IMR-90 (cell line): Measurements from ENCODE around the gene LRRC4C. TPM values are rescaled to one million over a fixed set of nuclear protein-coding genes. Genes with fewer than 3 reads are reported as not detected.

Experiments used
- ATAC-seq: fragments of 200-7000 bp; cut with Tn5 transposase; 2 replicates; pipeline ENCODE4 v1.9.1; 2020; ENCODE audit warnings: low read depth, mild to moderate bottlenecking, moderate library complexity
- BruUV-seq: library from RNA; stranded (reverse); fragments of 400-500 nt; replicated peaks from 2 replicates; lab custom pipeline; 2021; lab: Mats Ljungman, UMichigan
- CTCF ChIA-PET: fragments of 300-600 bp; formaldehyde crosslinking; extraction: SDS; loops from one replicate; lab custom pipeline; 2021; ENCODE audit warnings: antibody characterized with exemption; lab: Yijun Ruan, JAX
- POLR2A ChIA-PET: fragments of 300-600 bp; sonication (Branson Sonifier 250); formaldehyde crosslinking; loops from one replicate; lab custom pipeline; 2022; ENCODE audit warnings: antibody characterized with exemption; ENCODE audit not compliant: unreplicated experiment; lab: Charles Lee
- DNase-seq: peaks from one replicate; pipeline ENCODE4 v3.0.0; 2013
- H2AFZ ChIP-seq: replicated peaks from 2 replicates; pipeline ENCODE3; 2013; ENCODE audit warnings: low read length, mild to moderate bottlenecking; ENCODE audit not compliant: poor library complexity
- H2AK5ac ChIP-seq: 2 replicates; pipeline ENCODE4 v1.6.1; 2013; ENCODE audit warnings: low read depth, low read length, inconsistent platforms
- H2AK9ac ChIP-seq: replicated peaks from 2 replicates; pipeline ENCODE3; 2013; ENCODE audit warnings: mild to moderate bottlenecking, low read depth, low read length, moderate library complexity; ENCODE audit not compliant: poor library complexity
- H2BK120ac ChIP-seq: 2 replicates; pipeline ENCODE4 v1.6.1; 2013; ENCODE audit warnings: low read depth, low read length, inconsistent platforms
- H2BK15ac ChIP-seq: 3 replicates; pipeline ENCODE4 v1.6.1; 2013; ENCODE audit warnings: low read depth, low read length, inconsistent platforms
- H2BK20ac ChIP-seq: 2 replicates; pipeline ENCODE4 v1.6.1; 2013; ENCODE audit warnings: low read depth, mild to moderate bottlenecking, inconsistent platforms, low read length, moderate library complexity
- H2BK5ac ChIP-seq: 2 replicates; pipeline ENCODE4 v1.6.1; 2013; ENCODE audit warnings: mild to moderate bottlenecking, low read depth, low read length, inconsistent platforms; ENCODE audit not compliant: poor library complexity, severe bottlenecking
- H3K14ac ChIP-seq: replicated peaks from 2 replicates; pipeline ENCODE4 v1.6.1; 2013; ENCODE audit warnings: low read depth, low read length, inconsistent platforms
- H3K18ac ChIP-seq: 2 replicates; pipeline ENCODE4 v1.6.1; 2013; ENCODE audit warnings: low read depth, low read length, control low read depth
- H3K23ac ChIP-seq: 2 replicates; pipeline ENCODE4 v1.6.1; 2013; ENCODE audit warnings: low read depth, low read length, inconsistent platforms
- H3K27ac ChIP-seq: 2 replicates; pipeline ENCODE4 v1.5.1; 2013; ENCODE audit warnings: mild to moderate bottlenecking, control low read depth, low read length; ENCODE audit not compliant: insufficient read depth
- H3K27me3 ChIP-seq: 2 replicates; pipeline ENCODE4 v1.6.1; 2013; ENCODE audit warnings: low read length; ENCODE audit not compliant: control insufficient read depth, insufficient read depth
- H3K36me3 ChIP-seq: 2 replicates; pipeline ENCODE4 v1.6.1; 2013; ENCODE audit warnings: low read length, mixed read lengths; ENCODE audit not compliant: control insufficient read depth, insufficient read depth
- H3K4ac ChIP-seq: 2 replicates; pipeline ENCODE4 v1.6.1; 2013; ENCODE audit warnings: low read depth, low read length, inconsistent platforms
- H3K4me1 ChIP-seq: 2 replicates; pipeline ENCODE4 v1.6.1; 2013; ENCODE audit warnings: low read length, mixed read lengths; ENCODE audit not compliant: control insufficient read depth, insufficient read depth
- H3K4me2 ChIP-seq: 2 replicates; pipeline ENCODE4 v1.6.1; 2013; ENCODE audit warnings: low read depth, mild to moderate bottlenecking, control low read depth, low read length, moderate library complexity
- H3K4me3 ChIP-seq: 2 replicates; pipeline ENCODE4 v1.5.1; 2013; ENCODE audit warnings: low read depth, mild to moderate bottlenecking, control low read depth, low read length, moderate library complexity; ENCODE audit not compliant: insufficient read depth
- H3K56ac ChIP-seq: 2 replicates; pipeline ENCODE4 v1.6.1; 2013; ENCODE audit warnings: low read length, inconsistent platforms; ENCODE audit not compliant: insufficient read depth; ENCODE audit errors: extremely low read depth
- H3K79me1 ChIP-seq, 2 experiments: 2 replicates each; pipeline ENCODE4 v1.6.1; 2013; ENCODE audit warnings: low read length in 2 of 2, inconsistent platforms in 1 of 2, low read depth in 1 of 2
- H3K9ac ChIP-seq: 2 replicates; pipeline ENCODE4 v1.6.1; 2013; ENCODE audit warnings: low read depth, low read length, control low read depth
- H3K9me1 ChIP-seq: 2 replicates; pipeline ENCODE4 v1.6.1; 2013; ENCODE audit warnings: low read length, inconsistent platforms; ENCODE audit not compliant: insufficient read depth
- H3K9me3 ChIP-seq: 2 replicates; pipeline ENCODE4 v1.6.1; 2013; ENCODE audit warnings: low read length; ENCODE audit not compliant: control insufficient read depth, insufficient read depth
- H4K20me1 ChIP-seq: 2 replicates; pipeline ENCODE4 v1.6.1; 2013; ENCODE audit warnings: low read length, inconsistent platforms; ENCODE audit not compliant: insufficient read depth
- H4K5ac ChIP-seq: 2 replicates; pipeline ENCODE4 v1.6.1; 2013; ENCODE audit warnings: mild to moderate bottlenecking, low read depth, low read length, control low read depth
- H4K8ac ChIP-seq, 2 experiments: 2 replicates each; pipeline ENCODE4 v1.6.1; 2013; ENCODE audit warnings: low read depth in 2 of 2, low read length in 2 of 2, control low read depth in 1 of 2, inconsistent platforms in 1 of 2
- H4K91ac ChIP-seq: 2 replicates; pipeline ENCODE4 v1.6.1; 2013; ENCODE audit warnings: low read depth, low read length, inconsistent platforms; ENCODE audit not compliant: insufficient read depth
- MAZ ChIP-seq: IDR thresholded peaks from 2 replicates; pipeline ENCODE4 v1.6.1; 2012; ENCODE audit warnings: low read depth, mild to moderate bottlenecking, low read length, improper control_type of control experiment, moderate library complexity, borderline replicate concordance
- RAD21 ChIP-seq: IDR thresholded peaks from 2 replicates; pipeline ENCODE4 v1.6.1; 2012; ENCODE audit warnings: low read length, improper control_type of control experiment
- RFX5 ChIP-seq: IDR thresholded peaks from 2 replicates; pipeline ENCODE4 v1.8.0; 2012; ENCODE audit warnings: low read depth, mild to moderate bottlenecking, low read length, moderate library complexity
- SMC3 ChIP-seq: fragments of 150-350 bp; IDR thresholded peaks from 2 replicates; pipeline ENCODE4 v1.6.1; 2016; ENCODE audit warnings: low read depth, mild to moderate bottlenecking, antibody characterized with exemption, low read length, moderate library complexity
- WGBS, 2 experiments: methylation state at CpG; one replicate each; pipeline versions ENCODE4 v1.1.5 to v1.1.7; 2013; ENCODE audit warnings: missing lambda C conversion rate in 2 of 2; ENCODE audit not compliant: insufficient read length in 1 of 2; ENCODE audit errors: extremely low coverage in 2 of 2; 5-methylcytosine and 5-hydroxymethylcytosine counted together
- dilution Hi-C: fragments of 300-500 bp; cut with HindIII; formaldehyde crosslinking; loops from one replicate; pipeline ENCODE4 v1.14.3; 2018; ENCODE audit warnings: low sequenced_read_pairs; ENCODE audit not compliant: unreplicated experiment
- in situ Hi-C: fragments of 300-500 bp; cut with MboI; formaldehyde crosslinking; loops from 3 replicates; pipeline ENCODE4 v1.14.3; 2019; ENCODE audit warnings: low sequenced_read_pairs, inconsistent platforms, mixed read lengths
- intact Hi-C: fragments of 100-400 bp; cut with micrococcal nuclease; formaldehyde crosslinking; loops from 2 replicates; pipeline ENCODE4 v1.10.0; 2022
- polyA plus RNA-seq, 3 experiments: library from polyadenylated mRNA; depleted of rRNA; stranded (reverse); fragments of >200 nt; gene quantifications; 2 replicates each; pipeline ENCODE4 v1.2.3, GENCODE V29; 2012; ENCODE audit warnings: low replicate concordance in 1 of 3
- total RNA-seq: library from RNA; depleted of rRNA; stranded (reverse); fragments of >200 nt; gene quantifications from 2 replicates; pipeline ENCODE4 v1.2.3, GENCODE V29; 2012
- TF ChIP-seq, protein P1 (sequence below): conservative IDR thresholded peaks from 2 replicates; pipeline ENCODE4 v1.5.1; 2012; ENCODE audit warnings: mild to moderate bottlenecking, low read depth, low read length, improper control_type of control experiment

LRRC4C gene
- total and polyA plus RNA-seq, 2 of the 4 experiments (the other 2 are of a cell fraction): under 0.01 to 0.03 TPM

DNA sequence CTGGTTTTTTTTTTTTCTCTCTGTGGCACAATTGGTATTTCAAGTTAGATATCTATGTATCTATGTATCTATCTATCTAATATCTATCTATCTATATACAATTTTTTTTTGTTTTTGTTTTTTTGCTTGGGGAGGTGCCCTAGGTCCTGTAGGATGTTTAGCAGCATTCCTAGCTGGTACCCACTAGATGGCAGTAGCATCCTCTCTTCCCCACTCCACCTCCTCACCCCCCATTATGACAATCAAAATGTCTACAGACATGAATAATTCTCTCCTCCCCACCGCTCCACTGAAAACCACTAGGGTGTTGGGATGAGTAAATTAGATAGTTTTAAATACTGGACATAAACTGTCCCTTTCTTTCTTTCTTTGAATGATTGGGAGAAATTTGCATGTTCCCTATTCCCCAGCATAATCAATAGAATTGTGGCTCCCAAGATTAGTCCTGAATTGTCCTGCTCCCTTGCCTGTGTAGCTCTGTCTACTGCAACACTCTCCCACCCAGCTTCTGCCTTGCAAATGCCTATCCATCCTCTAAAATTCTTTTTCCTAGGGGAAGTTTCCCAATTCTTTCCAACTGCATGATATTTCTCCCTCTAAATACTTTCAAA, 1152.4 kb downstream of the LRRC4C start:
- H4K5ac ChIP-seq: no peak overlapping the region
- no peak overlapping the region for H2AK9ac ChIP-seq
- in situ Hi-C loops: loop anchor here (25.0 kb wide), 1 partner anchor 905 kb away; no protein-coding TSS in a partner anchor
- H2AFZ ChIP-seq: no peak overlapping the region
- WGBS, 2 experiments: no CpG with 5 or more reads among the region's 1 CpG
- no peaks in the 10 kb centered on the region for H3K79me1 ChIP-seq
- H2BK120ac ChIP-seq: no peak overlapping the region
- TF ChIP-seq, protein P1, sequence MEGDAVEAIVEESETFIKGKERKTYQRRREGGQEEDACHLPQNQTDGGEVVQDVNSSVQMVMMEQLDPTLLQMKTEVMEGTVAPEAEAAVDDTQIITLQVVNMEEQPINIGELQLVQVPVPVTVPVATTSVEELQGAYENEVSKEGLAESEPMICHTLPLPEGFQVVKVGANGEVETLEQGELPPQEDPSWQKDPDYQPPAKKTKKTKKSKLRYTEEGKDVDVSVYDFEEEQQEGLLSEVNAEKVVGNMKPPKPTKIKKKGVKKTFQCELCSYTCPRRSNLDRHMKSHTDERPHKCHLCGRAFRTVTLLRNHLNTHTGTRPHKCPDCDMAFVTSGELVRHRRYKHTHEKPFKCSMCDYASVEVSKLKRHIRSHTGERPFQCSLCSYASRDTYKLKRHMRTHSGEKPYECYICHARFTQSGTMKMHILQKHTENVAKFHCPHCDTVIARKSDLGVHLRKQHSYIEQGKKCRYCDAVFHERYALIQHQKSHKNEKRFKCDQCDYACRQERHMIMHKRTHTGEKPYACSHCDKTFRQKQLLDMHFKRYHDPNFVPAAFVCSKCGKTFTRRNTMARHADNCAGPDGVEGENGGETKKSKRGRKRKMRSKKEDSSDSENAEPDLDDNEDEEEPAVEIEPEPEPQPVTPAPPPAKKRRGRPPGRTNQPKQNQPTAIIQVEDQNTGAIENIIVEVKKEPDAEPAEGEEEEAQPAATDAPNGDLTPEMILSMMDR: peak; percentile 86
- peak; percentile 24; the same call in 1 of the 2 replicates for TF ChIP-seq MAZ
- peak; percentile 87 for TF ChIP-seq SMC3
- TF ChIP-seq RAD21: peak; percentile 96
- no peak for TF ChIP-seq RFX5
- no peak overlapping the region for H2AK5ac ChIP-seq
- POLR2A ChIA-PET: no interaction called here
- no peak overlapping the region for H3K14ac ChIP-seq
- intact Hi-C loops: loop anchor here (1.0 to 5.0 kb wide), 3 partner anchors 416 to 1595 kb away; no protein-coding TSS in a partner anchor
- no TSS peak for BruUV-seq
- dilution Hi-C loops: no loop called here
- H3K36me3 ChIP-seq: no peaks in the 10 kb centered on the region
- no peak overlapping the region for H2BK20ac ChIP-seq
- H4K91ac ChIP-seq: no peak overlapping the region
- no peak overlapping the region for H3K27ac ChIP-seq
- H3K4me3 ChIP-seq: no peak overlapping the region
- DNase-seq: peak; percentile 63
- H3K4ac ChIP-seq: no peak overlapping the region
- no peaks in the 10 kb centered on the region for H3K9me3 ChIP-seq
- no peak overlapping the region for H3K23ac ChIP-seq
- no peaks in the 10 kb centered on the region for H3K9me1 ChIP-seq
- no peaks in the 10 kb centered on the region for H3K4me1 ChIP-seq
- H4K8ac ChIP-seq: no peak overlapping the region
- CTCF ChIA-PET: interaction anchor here (0.6 to 1.4 kb wide), 5 partner anchors 13 to 894 kb away, joined by 3 to 5 read pairs (median 3); no protein-coding TSS in a partner anchor
- no peak overlapping the region for H3K18ac ChIP-seq
- H2BK15ac ChIP-seq: no peak overlapping the region
- ATAC-seq: peak; percentile 87
- no peaks in the 10 kb centered on the region for H4K20me1 ChIP-seq
- H3K56ac ChIP-seq: no peak overlapping the region
- H3K4me2 ChIP-seq: no peak overlapping the region
- no peak overlapping the region for H3K9ac ChIP-seq
- no peak overlapping the region for H2BK5ac ChIP-seq
- no peaks in the 10 kb centered on the region for H3K27me3 ChIP-seq
